Skeletal muscle tissue (tissue), 4 donors: ENCODE data around the gene ENTREP1. TPM values are rescaled to one million over a fixed set of nuclear protein-coding genes. Genes with fewer than 3 reads are reported as not detected.

Experiments used
- H3K27ac ChIP-seq: one replicate; pipeline ENCODE4 v1.7.0; 2013; ENCODE audit warnings: mild to moderate bottlenecking, low read depth, low read length, inconsistent platforms
- H3K27me3 ChIP-seq, 3 donors: one replicate each; pipeline ENCODE4 v1.7.0; 2013; ENCODE audit warnings: low read length in 3 of 3; ENCODE audit not compliant: control insufficient read depth in 3 of 3, insufficient read depth in 3 of 3
- H3K36me3 ChIP-seq, 3 donors: one replicate each; pipeline ENCODE4 v1.7.0; 2013; ENCODE audit warnings: low read length in 3 of 3; ENCODE audit not compliant: control insufficient read depth in 3 of 3, insufficient read depth in 3 of 3
- H3K4me1 ChIP-seq, 3 donors: one replicate each; pipeline ENCODE4 v1.7.0; 2013; ENCODE audit warnings: low read length in 3 of 3, mild to moderate bottlenecking in 3 of 3; ENCODE audit not compliant: control insufficient read depth in 3 of 3, insufficient read depth in 3 of 3
- H3K4me3 ChIP-seq, 3 donors: one replicate each; pipeline ENCODE4 v1.7.0; 2013; ENCODE audit warnings: low read length in 3 of 3
- H3K9ac ChIP-seq, 3 donors: one replicate each; pipeline ENCODE4 v1.7.0; 2013; ENCODE audit warnings: low read length in 3 of 3, mild to moderate bottlenecking in 3 of 3, moderate library complexity in 2 of 3, low read depth in 1 of 3
- H3K9me3 ChIP-seq, 3 donors: one replicate each; pipeline ENCODE4 v1.7.0; 2013; ENCODE audit warnings: low read length in 3 of 3; ENCODE audit not compliant: control insufficient read depth in 3 of 3
- total RNA-seq: library from RNA; depleted of rRNA; stranded (reverse); fragments of >200 nt; gene quantifications from one replicate; pipeline ENCODE4 v1.2.3, GENCODE V29; 2014
- donor health status: Osteomylitis.

The ENTREP1 gene
- total RNA-seq, 1 donor from 2014 or later, result 15.1 TPM

GRCh38 chr9:69355232-69355631 lies 30.2 kb downstream of the ENTREP1 start:
- Histone ChIP-seq H3K4me3 (no peak overlapping the region), H3K9me3 (no peaks in the 10 kb centered on the region), H3K4me1 (peaks cover 16 to 30% (median 17%) of the 10 kb centered on the region in 3 donors), H3K36me3 (no peaks in the 10 kb centered on the region), H3K27me3 (no peaks in the 10 kb centered on the region), H3K9ac (no peak overlapping the region), H3K27ac (peak overlapping the region; percentile 63)

GRCh38 chr9:69357030-69357775 lies 32.2 kb downstream of the ENTREP1 start:
- Histone ChIP-seq H3K27me3 (no peaks in the 10 kb centered on the region), H3K36me3 (no peaks in the 10 kb centered on the region), H3K9me3 (no peaks in the 10 kb centered on the region), H3K4me1 (peaks cover 19 to 33% (median 23%) of the 10 kb centered on the region in 3 donors), H3K9ac (peak overlapping the region; percentile 0 to 26 (median 24)), H3K27ac (peak overlapping the region; percentile 63), H3K4me3 (no peak overlapping the region)

GRCh38 chr9:69357821-69358220 lies 32.8 kb downstream of the ENTREP1 start:
- Histone ChIP-seq H3K9ac (no peak overlapping the region), H3K27me3 (no peaks in the 10 kb centered on the region), H3K27ac (peak overlapping the region; percentile 63), H3K4me1 (peaks cover 22 to 38% (median 23%) of the 10 kb centered on the region in 3 donors), H3K9me3 (no peaks in the 10 kb centered on the region), H3K4me3 (no peak overlapping the region), H3K36me3 (no peaks in the 10 kb centered on the region)

- no peak overlapping the region for H3K4me3 ChIP-seq
- no peaks in the 10 kb centered on the region for H3K9me3 ChIP-seq
- H3K27ac ChIP-seq, result peak overlapping the region; percentile 52
- no peak overlapping the region for H3K9ac ChIP-seq
- no peaks in the 10 kb centered on the region for H3K36me3 ChIP-seq
- peaks cover 15 to 24% (median 17%) of the 10 kb centered on the region in 3 donors for H3K4me1 ChIP-seq
- H3K27me3 ChIP-seq, result no peaks in the 10 kb centered on the region
Measured at GRCh38 chr9:69363191-69363590, 38.2 kb downstream of the ENTREP1 start.

GRCh38 chr9:69364510-69365150 lies 39.6 kb downstream of the ENTREP1 start:
- no peaks in the 10 kb centered on the region for H3K27me3 ChIP-seq
- H3K9me3 ChIP-seq, result no peaks in the 10 kb centered on the region
- peaks cover 14 to 24% (median 17%) of the 10 kb centered on the region in 3 donors for H3K4me1 ChIP-seq
- H3K36me3 ChIP-seq, result no peaks in the 10 kb centered on the region
- H3K27ac ChIP-seq, result peak overlapping the region; percentile 52
- H3K9ac ChIP-seq, result peak overlapping the region in 1 of 3 donors; percentile 27
- no peak overlapping the region for H3K4me3 ChIP-seq

GRCh38 chr9:69370430-69370829 lies 45.4 kb downstream of the ENTREP1 start:
- no peak overlapping the region for H3K9ac ChIP-seq
- H3K27me3 ChIP-seq, result no peaks in the 10 kb centered on the region
- H3K4me1 ChIP-seq, result peaks cover 4 to 22% (median 5%) of the 10 kb centered on the region in 3 donors
- H3K36me3 ChIP-seq, result peaks cover 0 to 9% (median 8%) of the 10 kb centered on the region in 3 donors
- no peak overlapping the region for H3K4me3 ChIP-seq
- H3K9me3 ChIP-seq, result no peaks in the 10 kb centered on the region
- H3K27ac ChIP-seq, result peak overlapping the region; percentile 13

- H3K27me3 ChIP-seq, result no peaks in the 10 kb centered on the region
- H3K4me1 ChIP-seq, result peaks cover 3 to 17% (median 4%) of the 10 kb centered on the region in 3 donors
- no peaks in the 10 kb centered on the region for H3K9me3 ChIP-seq
- peaks cover 0 to 10% (median 8%) of the 10 kb centered on the region in 3 donors for H3K36me3 ChIP-seq
- H3K4me3 ChIP-seq, result no peak overlapping the region
- H3K9ac ChIP-seq, result no peak overlapping the region
- no peak overlapping the region for H3K27ac ChIP-seq
Measured at GRCh38 chr9:69371001-69371400, 46.0 kb downstream of the ENTREP1 start.

GRCh38 chr9:69376651-69377050 lies 51.6 kb downstream of the ENTREP1 start:
- Histone ChIP-seq H3K4me3 (no peak overlapping the region), H3K4me1 (peaks cover 42 to 57% (median 46%) of the 10 kb centered on the region in 3 donors), H3K27ac (peak overlapping the region; percentile 93), H3K36me3 (peaks cover 4 to 16% (median 11%) of the 10 kb centered on the region in 3 donors), H3K9me3 (no peaks in the 10 kb centered on the region), H3K9ac (peak overlapping the region in 2 of 3 donors; percentile 1 to 24), H3K27me3 (no peaks in the 10 kb centered on the region)

- H3K4me3 ChIP-seq, result no peak overlapping the region
- H3K9me3 ChIP-seq, result no peaks in the 10 kb centered on the region
- H3K4me1 ChIP-seq, result peaks cover 42 to 63% (median 52%) of the 10 kb centered on the region in 3 donors
- H3K36me3 ChIP-seq, result peaks cover 4 to 13% (median 9%) of the 10 kb centered on the region in 3 donors
- H3K9ac ChIP-seq, result peak overlapping the region in 1 of 3 donors; percentile 72
- peak overlapping the region; percentile 93 for H3K27ac ChIP-seq
- H3K27me3 ChIP-seq, result no peaks in the 10 kb centered on the region
Measured at GRCh38 chr9:69377291-69377690, 52.3 kb downstream of the ENTREP1 start.

GRCh38 chr9:69377981-69378380 lies 53.0 kb downstream of the ENTREP1 start:
- peaks cover 42 to 66% (median 52%) of the 10 kb centered on the region in 3 donors for H3K4me1 ChIP-seq
- no peak overlapping the region for H3K4me3 ChIP-seq
- H3K27ac ChIP-seq, result peak overlapping the region; percentile 93
- no peak overlapping the region for H3K9ac ChIP-seq
- H3K36me3 ChIP-seq, result peaks cover 4 to 9% (median 5%) of the 10 kb centered on the region in 3 donors
- H3K27me3 ChIP-seq, result no peaks in the 10 kb centered on the region
- H3K9me3 ChIP-seq, result no peaks in the 10 kb centered on the region
